PC-3 (cell line): Measurements from ENCODE around the gene GMEB2.

Source experiments
- EZH2 ChIP-seq: fragments of 300-600 bp; sonication (generic); IDR thresholded peaks from one replicate; pipeline ENCODE4 v1.6.1; 2017; ENCODE audit warnings: antibody characterized with exemption, mild to moderate bottlenecking, low read length; ENCODE audit not compliant: unreplicated experiment
- EZH2phosphoT487 ChIP-seq: fragments of 300-600 bp; sonication (generic); IDR thresholded peaks from 2 replicates; pipeline ENCODE4 v1.6.1; 2018; ENCODE audit warnings: mild to moderate bottlenecking, antibody characterized with exemption, low read length, borderline replicate concordance
- TF ChIP-seq, protein P1 (sequence below): fragments of 300-600 bp; sonication (generic); conservative IDR thresholded peaks from 2 replicates; pipeline ENCODE4 v1.5.1; 2017; ENCODE audit warnings: antibody characterized with exemption, low read depth, mild to moderate bottlenecking, low read length

DNA sequence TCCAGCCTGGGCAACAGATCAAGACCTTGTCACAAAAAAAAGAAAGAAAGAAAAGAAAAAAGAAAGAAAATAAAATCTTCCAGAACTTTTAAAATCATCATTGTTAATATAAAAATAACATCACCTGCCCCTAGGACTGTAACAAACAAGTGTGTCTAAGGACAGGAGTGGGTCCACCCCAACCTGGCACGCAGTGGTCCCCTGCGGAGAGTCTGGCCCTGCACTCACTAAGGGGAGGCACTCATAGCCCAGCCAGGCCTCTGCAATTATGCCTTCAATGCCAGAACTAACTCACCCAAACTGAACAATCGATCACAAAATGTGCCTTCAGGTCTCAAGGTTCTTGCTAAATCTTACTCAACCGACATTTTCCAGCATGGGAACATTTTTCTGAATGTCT, 4.8 kb downstream of the GMEB2 start:
- TF ChIP-seq, protein P1, sequence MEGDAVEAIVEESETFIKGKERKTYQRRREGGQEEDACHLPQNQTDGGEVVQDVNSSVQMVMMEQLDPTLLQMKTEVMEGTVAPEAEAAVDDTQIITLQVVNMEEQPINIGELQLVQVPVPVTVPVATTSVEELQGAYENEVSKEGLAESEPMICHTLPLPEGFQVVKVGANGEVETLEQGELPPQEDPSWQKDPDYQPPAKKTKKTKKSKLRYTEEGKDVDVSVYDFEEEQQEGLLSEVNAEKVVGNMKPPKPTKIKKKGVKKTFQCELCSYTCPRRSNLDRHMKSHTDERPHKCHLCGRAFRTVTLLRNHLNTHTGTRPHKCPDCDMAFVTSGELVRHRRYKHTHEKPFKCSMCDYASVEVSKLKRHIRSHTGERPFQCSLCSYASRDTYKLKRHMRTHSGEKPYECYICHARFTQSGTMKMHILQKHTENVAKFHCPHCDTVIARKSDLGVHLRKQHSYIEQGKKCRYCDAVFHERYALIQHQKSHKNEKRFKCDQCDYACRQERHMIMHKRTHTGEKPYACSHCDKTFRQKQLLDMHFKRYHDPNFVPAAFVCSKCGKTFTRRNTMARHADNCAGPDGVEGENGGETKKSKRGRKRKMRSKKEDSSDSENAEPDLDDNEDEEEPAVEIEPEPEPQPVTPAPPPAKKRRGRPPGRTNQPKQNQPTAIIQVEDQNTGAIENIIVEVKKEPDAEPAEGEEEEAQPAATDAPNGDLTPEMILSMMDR = no peak
- TF ChIP-seq EZH2 (no peak), EZH2phosphoT487 (no peak)
